ENCODE measurements around the gene CERS4. TPM values are rescaled to one million over a fixed set of nuclear protein-coding genes. Genes with fewer than 3 reads are reported as not detected.

Gene CERS4
- total RNA-seq: 10 to 100 TPM; 61.3 to 75.0 TPM

GRCh38 chr19:8208922-8209461, at the start of gene CERS4:
Gene CERS4 (plus strand): TSS chr19:8209370. CDS start chr19:8251077, 41,707 bp downstream.

DNA sequence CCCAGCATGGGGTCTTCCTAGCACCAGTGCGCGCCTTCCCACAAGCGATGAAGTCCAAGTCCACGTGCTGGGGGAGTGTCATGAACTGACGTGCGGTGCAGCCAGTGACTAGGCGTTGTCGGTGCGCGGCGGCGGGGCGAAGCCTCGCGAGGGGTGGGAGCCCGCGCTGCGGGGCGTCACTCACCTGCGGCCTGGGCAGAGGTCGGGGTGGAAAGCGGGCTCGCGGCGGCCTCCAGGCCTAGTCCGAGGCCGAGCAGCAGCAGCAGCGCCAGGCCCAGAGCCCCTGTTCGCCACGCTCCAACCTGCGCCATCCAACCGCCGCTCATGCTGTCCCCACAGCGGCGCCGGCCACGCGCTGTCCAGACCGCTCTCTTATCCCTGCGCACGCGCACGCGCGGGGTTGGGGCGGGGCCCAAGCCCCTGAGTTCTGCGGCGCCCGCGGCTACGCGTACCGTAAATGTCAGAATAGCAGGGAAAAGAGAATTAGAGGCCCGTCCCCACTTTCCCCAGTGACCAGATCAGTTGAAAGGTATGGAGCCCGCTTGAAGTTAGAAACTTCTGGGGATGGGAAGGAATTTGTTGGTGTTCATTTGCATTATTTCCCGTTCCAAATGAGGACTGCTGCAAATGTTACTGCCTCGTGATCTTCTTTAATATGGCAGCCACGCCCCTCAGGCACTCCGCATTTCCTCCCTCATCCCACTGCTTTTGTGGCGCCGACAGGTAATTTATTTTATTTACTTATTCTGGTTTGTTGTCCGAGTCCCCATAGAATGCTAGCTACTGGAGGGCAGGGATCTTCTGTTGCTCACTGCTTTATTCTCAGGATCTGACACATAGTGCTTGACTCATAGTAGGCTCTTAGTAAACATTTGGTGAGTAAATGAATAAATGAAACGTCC, 99.0 kb downstream of the CERS4 start, which contains the start of gene CD320:
TSS of gene CD320 (minus strand) at position 394 of the 902 bp plus-strand sequence. CDS start at position 326, 68 bp downstream.

Other genes with a start within 250 kb of the CERS4 start
- gene ELAVL1, start 203.7 kb upstream of the CERS4 start, total RNA-seq: 10 to 100 TPM; 27.2 to 43.6 TPM
- gene CCL25, start 156.6 kb upstream of the CERS4 start, total RNA-seq: not detected
- not detected for gene FBN3, start 59.8 kb upstream of the CERS4 start, total RNA-seq
- 10 to 100 TPM; 26.8 to 47.0 TPM for gene CD320, start 99.0 kb downstream of the CERS4 start, total RNA-seq
- 10 to 100 TPM; 30.6 to 35.0 TPM for gene NDUFA7, start 112.0 kb downstream of the CERS4 start, total RNA-seq
- gene RPS28, start 112.1 kb downstream of the CERS4 start, total RNA-seq: 10 to 100 TPM; 91.6 to 97.0 TPM
- under 1 TPM; under 0.01 TPM for gene KANK3, start 133.9 kb downstream of the CERS4 start, total RNA-seq
- 1 to 10 TPM in 1 of 2 donors, under 1 TPM in 1; 0.33 to 1.7 TPM for gene ANGPTL4, start 154.8 kb downstream of the CERS4 start, total RNA-seq
- 10 to 100 TPM; 20.0 to 43.3 TPM for gene RAB11B, start 181.0 kb downstream of the CERS4 start, total RNA-seq
- 10 to 100 TPM; 76.3 to 89.8 TPM for gene MARCHF2, start 203.9 kb downstream of the CERS4 start, total RNA-seq
- gene HNRNPM, start 235.6 kb downstream of the CERS4 start, total RNA-seq: 10 to 100 TPM; 37.2 to 64.3 TPM